Activated T-cell treated with anti-CD3 and anti-CD28 coated beads, Interleukin-2, amount 50 U/mL, for 24 hours (primary cell): ENCODE data around the gene PDXK.

Experiments used
- DNase-seq: peaks from one replicate; pipeline ENCODE4 v3.0.0-alpha.2; 2020
- H3K27ac Mint-ChIP-seq: 2 replicates; pipeline ENCODE4 v1.8.0; 2020; ENCODE audit warnings: mild to moderate bottlenecking, mixed read lengths
- H3K27me3 Mint-ChIP-seq: 2 replicates; pipeline ENCODE4 v1.8.0; 2020; ENCODE audit warnings: mixed read lengths
- H3K36me3 Mint-ChIP-seq: 2 replicates; pipeline ENCODE4 v1.8.0; 2020; ENCODE audit warnings: low read depth, mixed read lengths
- H3K4me1 Mint-ChIP-seq: 2 replicates; pipeline ENCODE4 v1.8.0; 2020; ENCODE audit warnings: low read depth, mixed read lengths
- H3K4me3 Mint-ChIP-seq: 2 replicates; pipeline ENCODE4 v1.8.0; 2020; ENCODE audit warnings: mild to moderate bottlenecking, moderate library complexity, mixed read lengths
- H3K9me3 Mint-ChIP-seq: 2 replicates; pipeline ENCODE4 v1.8.0; 2020; ENCODE audit warnings: mixed read lengths

Gene PDXK

DNA sequence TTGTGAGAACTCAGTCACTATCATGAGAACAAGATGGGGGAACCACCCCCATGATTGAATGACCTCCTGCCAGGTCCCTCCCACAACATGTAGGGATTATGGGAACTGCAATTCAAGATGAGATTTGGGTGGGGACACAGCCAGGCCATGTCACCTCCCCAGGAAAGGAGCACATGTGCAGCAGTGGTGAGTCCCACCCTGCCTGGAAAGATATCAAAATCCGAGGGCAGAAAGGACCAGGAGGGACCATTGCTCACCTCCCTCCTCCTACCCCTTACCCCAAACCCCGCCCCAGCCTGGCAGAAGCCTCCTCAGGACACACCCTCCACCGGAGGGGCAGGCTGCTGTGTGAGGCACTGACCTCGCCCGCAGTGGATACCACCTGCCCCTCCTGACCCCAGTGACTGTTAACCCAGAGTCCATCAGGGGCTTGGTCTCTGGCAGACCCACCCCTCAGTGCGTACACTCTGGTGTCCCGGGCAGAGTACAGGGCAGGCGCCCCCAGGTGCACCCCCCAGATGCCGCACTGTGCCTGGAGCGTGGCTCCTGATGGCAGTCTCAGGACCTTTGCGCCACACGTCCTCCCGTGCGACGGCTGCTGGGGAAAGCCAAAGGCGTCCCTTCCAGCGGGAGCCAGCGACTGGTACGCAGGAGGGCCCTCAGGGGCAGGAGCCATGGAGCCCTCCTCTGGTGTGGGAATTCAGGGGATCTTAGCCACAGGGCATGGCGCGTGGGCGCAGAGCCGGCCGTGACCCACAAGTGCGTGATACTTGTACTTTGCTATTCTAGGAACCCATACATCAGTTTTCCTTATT, 20.9 kb downstream of the PDXK start:
- H3K27me3 Mint-ChIP-seq: no peaks in the 10 kb centered on the region
- peaks cover 21% of the 10 kb centered on the region for H3K4me1 Mint-ChIP-seq
- no peak overlapping the region for H3K4me3 Mint-ChIP-seq
- peak overlapping the region; percentile 67 for H3K27ac Mint-ChIP-seq
- H3K9me3 Mint-ChIP-seq: no peaks in the 10 kb centered on the region
- DNase-seq: no peak
- H3K36me3 Mint-ChIP-seq: peaks cover 54% of the 10 kb centered on the region

DNA sequence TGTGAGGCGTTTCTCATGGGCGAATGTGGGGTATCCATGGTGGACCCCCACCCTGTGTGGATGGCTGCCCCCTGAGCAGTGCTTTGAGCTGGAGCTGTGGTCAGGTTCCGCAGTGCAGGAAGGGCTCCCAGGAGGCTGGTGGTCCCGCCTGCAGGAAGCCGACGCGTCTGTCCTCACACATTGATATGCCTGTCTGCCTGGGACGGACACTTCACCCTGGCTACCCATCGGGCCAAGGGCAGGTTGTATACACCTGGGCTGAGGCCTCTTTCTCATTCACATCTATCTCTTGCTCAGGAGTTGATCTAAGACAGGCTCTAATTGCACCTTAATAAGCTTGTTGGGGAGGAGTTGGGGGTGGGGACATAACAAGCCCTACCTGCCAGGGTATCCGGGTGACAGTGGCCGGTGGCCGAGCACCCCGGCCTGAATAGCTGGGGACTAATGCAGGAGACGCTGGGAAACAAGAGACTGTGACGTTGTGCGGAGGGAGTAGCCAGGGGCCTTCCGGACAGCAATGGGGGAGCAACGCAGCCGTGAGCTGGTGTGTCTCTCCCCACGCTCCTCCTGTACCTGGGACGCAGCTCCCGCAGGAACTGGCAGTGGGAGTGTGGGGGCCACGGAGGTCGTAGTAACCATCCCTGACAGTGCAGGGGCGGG, 21.7 kb downstream of the PDXK start:
- peak overlapping the region; percentile 23 for H3K4me3 Mint-ChIP-seq
- H3K4me1 Mint-ChIP-seq: peaks cover 18% of the 10 kb centered on the region
- no peaks in the 10 kb centered on the region for H3K9me3 Mint-ChIP-seq
- H3K36me3 Mint-ChIP-seq: peaks cover 58% of the 10 kb centered on the region
- H3K27ac Mint-ChIP-seq: peak overlapping the region; percentile 87
- no peak for DNase-seq
- no peaks in the 10 kb centered on the region for H3K27me3 Mint-ChIP-seq

DNA sequence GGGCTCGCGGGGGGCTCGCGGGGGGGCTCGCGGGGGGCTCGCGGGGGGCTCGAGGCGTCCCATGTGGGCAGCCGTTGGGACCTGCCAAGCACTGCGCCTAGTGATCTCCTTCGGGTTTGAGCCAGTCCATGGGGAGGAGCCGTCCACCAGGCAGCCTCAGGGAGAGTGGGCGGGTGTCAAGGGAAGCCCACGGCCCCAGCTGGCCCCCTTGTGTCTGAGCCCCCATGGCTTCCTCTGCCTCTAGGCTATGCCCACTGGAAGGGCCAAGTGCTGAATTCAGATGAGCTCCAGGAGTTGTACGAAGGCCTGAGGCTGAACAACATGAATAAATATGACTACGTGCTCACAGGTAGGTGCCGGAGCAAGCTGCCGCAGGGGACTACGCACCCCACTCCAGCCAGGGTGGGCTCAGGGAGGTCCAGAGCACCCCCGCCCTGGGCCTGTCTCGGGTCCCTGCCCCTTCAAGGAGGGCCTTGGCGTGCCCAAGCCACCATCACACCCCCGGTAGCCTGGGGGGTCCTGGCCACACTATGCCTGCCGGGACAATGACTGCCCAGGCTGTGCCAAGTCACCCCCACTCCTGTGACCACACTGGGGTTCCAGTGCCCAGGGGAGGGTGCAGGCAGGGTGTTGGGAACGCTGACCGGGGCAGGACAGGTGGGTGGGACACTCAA, 22.6 kb downstream of the PDXK start:
- H3K4me3 Mint-ChIP-seq: no peak overlapping the region
- H3K9me3 Mint-ChIP-seq: no peaks in the 10 kb centered on the region
- no peak for DNase-seq
- no peaks in the 10 kb centered on the region for H3K27me3 Mint-ChIP-seq
- H3K4me1 Mint-ChIP-seq: peaks cover 10% of the 10 kb centered on the region
- H3K27ac Mint-ChIP-seq: no peak overlapping the region
- H3K36me3 Mint-ChIP-seq: peaks cover 57% of the 10 kb centered on the region

- Mint-ChIP-seq H3K4me3 (no peak overlapping the region), H3K4me1 (peaks cover 9% of the 10 kb centered on the region), H3K9me3 (no peaks in the 10 kb centered on the region), H3K36me3 (peaks cover 68% of the 10 kb centered on the region), H3K27me3 (no peaks in the 10 kb centered on the region), H3K27ac (peak overlapping the region; percentile 71)
- DNase-seq: no peak
Observed at GRCh38 chr21:43743947-43744346, 25.0 kb downstream of the PDXK start.

- H3K27ac Mint-ChIP-seq: no peak overlapping the region
- H3K4me3 Mint-ChIP-seq: no peak overlapping the region
- H3K27me3 Mint-ChIP-seq: no peaks in the 10 kb centered on the region
- peaks cover 6% of the 10 kb centered on the region for H3K4me1 Mint-ChIP-seq
- H3K36me3 Mint-ChIP-seq: peaks cover 70% of the 10 kb centered on the region
- H3K9me3 Mint-ChIP-seq: no peaks in the 10 kb centered on the region
- no peak for DNase-seq
Observed at GRCh38 chr21:43744725-43745124, 25.8 kb downstream of the PDXK start.

GRCh38 chr21:43745772-43746517, 27.0 kb downstream of the PDXK start:
- Mint-ChIP-seq H3K4me3 (no peak overlapping the region), H3K36me3 (peaks cover 77% of the 10 kb centered on the region), H3K4me1 (peaks cover 2% of the 10 kb centered on the region), H3K27me3 (no peaks in the 10 kb centered on the region), H3K9me3 (no peaks in the 10 kb centered on the region), H3K27ac (no peak overlapping the region)
- no peak for DNase-seq

- no peak overlapping the region for H3K4me3 Mint-ChIP-seq
- H3K27ac Mint-ChIP-seq: no peak overlapping the region
- peaks cover 2% of the 10 kb centered on the region for H3K4me1 Mint-ChIP-seq
- no peaks in the 10 kb centered on the region for H3K27me3 Mint-ChIP-seq
- H3K9me3 Mint-ChIP-seq: no peaks in the 10 kb centered on the region
- DNase-seq: no peak
- H3K36me3 Mint-ChIP-seq: peaks cover 89% of the 10 kb centered on the region
Observed at GRCh38 chr21:43748622-43749021, 29.7 kb downstream of the PDXK start.

DNA sequence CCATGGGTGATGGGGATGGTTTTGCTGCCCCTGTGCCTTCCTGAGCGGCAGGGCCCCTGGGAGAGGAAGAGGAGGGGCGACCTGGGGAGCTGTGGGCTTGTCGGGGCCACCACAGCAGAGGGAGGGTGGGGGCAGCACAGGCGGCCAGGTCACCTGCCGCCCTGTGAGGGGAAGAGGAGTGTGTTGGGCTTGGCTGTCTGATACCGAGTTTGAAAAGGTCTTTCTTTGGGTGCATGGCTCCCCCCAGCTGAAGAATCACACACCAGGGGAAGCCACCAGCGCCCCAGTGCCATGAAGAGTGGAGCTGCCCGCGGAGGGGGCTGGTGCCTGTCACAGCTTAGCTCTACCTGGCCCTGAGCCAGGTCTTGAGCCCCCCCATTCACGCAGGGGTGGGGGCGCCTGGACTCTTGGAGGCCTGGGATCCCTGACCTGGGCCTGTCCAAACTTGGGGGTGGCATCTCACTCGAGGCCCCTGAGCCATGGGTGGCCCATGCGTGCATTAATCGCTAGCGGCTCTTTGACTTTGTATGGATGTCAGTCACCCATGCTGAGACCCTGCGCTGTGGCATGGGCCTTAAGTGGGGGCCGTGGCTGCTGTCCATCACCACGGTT, 30.8 kb downstream of the PDXK start:
- Mint-ChIP-seq H3K36me3 (peaks cover 89% of the 10 kb centered on the region), H3K27ac (no peak overlapping the region), H3K4me3 (no peak overlapping the region), H3K9me3 (no peaks in the 10 kb centered on the region), H3K4me1 (peaks cover 2% of the 10 kb centered on the region), H3K27me3 (no peaks in the 10 kb centered on the region)
- no peak for DNase-seq

- H3K27me3 Mint-ChIP-seq: no peaks in the 10 kb centered on the region
- no peak for DNase-seq
- no peaks in the 10 kb centered on the region for H3K9me3 Mint-ChIP-seq
- no peak overlapping the region for H3K27ac Mint-ChIP-seq
- H3K36me3 Mint-ChIP-seq: peaks cover 90% of the 10 kb centered on the region
- no peak overlapping the region for H3K4me3 Mint-ChIP-seq
- peaks cover 2% of the 10 kb centered on the region for H3K4me1 Mint-ChIP-seq
Observed at GRCh38 chr21:43750339-43751033, 31.6 kb downstream of the PDXK start.

DNA sequence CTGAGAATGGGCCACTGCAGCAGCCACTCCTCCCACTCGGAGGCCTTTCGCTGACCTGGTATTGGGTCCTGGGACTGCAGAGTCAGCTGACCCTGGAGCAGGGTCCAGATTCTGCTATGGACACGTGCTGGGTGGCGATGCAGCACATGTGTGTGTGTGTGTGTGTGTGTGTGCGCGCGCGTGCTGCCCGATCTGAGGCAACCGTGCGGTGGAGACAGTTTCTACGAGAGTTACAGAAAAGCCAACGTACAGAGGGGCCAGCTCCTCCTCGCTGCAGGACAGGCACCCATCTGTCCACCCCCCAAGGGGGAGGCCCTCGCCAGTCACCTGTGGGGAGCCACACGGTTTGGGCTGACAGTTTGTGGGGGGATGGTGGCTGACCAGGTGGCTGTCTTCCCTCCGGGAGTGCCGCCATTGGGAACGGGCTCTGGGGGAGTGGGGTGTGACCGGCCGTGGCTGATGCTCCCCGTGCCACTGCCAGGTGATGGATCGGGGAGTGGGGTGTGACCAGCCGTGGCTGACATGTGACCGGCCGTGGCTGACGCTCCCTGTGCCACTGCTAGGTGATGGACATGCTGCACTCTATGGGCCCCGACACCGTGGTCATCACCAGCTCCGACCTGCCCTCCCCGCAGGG, 33.1 kb downstream of the PDXK start:
- Mint-ChIP-seq H3K9me3 (no peaks in the 10 kb centered on the region), H3K36me3 (peaks cover 92% of the 10 kb centered on the region), H3K4me3 (no peak overlapping the region), H3K27ac (no peak overlapping the region), H3K27me3 (no peaks in the 10 kb centered on the region), H3K4me1 (peaks cover 2% of the 10 kb centered on the region)
- DNase-seq: no peak

GRCh38 chr21:43752758-43753438, 34.0 kb downstream of the PDXK start:
- Mint-ChIP-seq H3K9me3 (no peaks in the 10 kb centered on the region), H3K27ac (no peak overlapping the region), H3K36me3 (peaks cover 88% of the 10 kb centered on the region), H3K4me3 (no peak overlapping the region), H3K27me3 (no peaks in the 10 kb centered on the region), H3K4me1 (peaks cover 2% of the 10 kb centered on the region)
- no peak for DNase-seq

DNA sequence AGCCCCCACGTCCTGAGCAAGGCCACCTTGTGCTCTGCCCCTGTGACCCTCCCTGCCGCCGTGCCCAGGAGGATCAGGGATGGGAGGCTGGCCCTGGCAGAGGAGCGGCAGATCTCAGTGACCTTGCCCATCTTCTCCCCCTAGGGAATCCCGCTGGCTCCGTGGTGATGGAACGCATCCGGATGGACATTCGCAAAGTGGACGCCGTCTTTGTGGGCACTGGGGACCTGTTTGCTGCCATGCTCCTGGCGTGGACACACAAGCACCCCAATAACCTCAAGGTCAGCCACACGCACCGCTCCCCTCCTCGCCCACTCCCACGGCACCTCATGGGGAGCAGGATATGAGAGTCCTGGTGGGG, 34.5 kb downstream of the PDXK start:
- Mint-ChIP-seq H3K36me3 (peaks cover 88% of the 10 kb centered on the region), H3K27me3 (no peaks in the 10 kb centered on the region), H3K9me3 (no peaks in the 10 kb centered on the region), H3K4me1 (peaks cover 2% of the 10 kb centered on the region), H3K4me3 (no peak overlapping the region), H3K27ac (no peak overlapping the region)
- DNase-seq: no peak
